Measurements from ENCODE around the gene TSEN2.

The TSEN2 gene

GRCh38 chr3:12484198-12484982, at the start of gene TSEN2:
TSS of gene TSEN2 (plus strand) at chr3:12484480. CDS start at chr3:12489801, 5,321 bp downstream.
- peak; percentile 47 for TF ChIP-seq CTCF (IDR thresholded peaks at IDR 0.05; ENCODE audit: low read depth, low read length, missing control alignments)
- Histone ChIP-seq H3K27ac (peak within 1 kb of the TSS; percentile 11), H3K27me3 (replicated peaks) (no peaks in the 10 kb centered on the region), H3K36me3 (replicated peaks) (no peaks in the 10 kb centered on the region), H3K4me3 (ENCODE audit: low read depth, low read length) (peak within 1 kb of the TSS; percentile 90)
- DNase-seq: peak; percentile 91
- in situ Hi-C loops (cut with HindIII; ENCODE audit: low pct_ligation_motif_present, low sequenced_read_pairs): no loop called here

GRCh38 chr3:12436514-12437220, 47.6 kb upstream of the TSEN2 start:
- in situ Hi-C loops (cut with HindIII; ENCODE audit: low pct_ligation_motif_present, low sequenced_read_pairs): no loop called here
- DNase-seq: peak; percentile 12

GRCh38 chr3:12437221-12437605, 47.1 kb upstream of the TSEN2 start:
- no peak for TF ChIP-seq CTCF (IDR thresholded peaks at IDR 0.05; ENCODE audit: low read depth, low read length, missing control alignments)
- Histone ChIP-seq H3K36me3 (replicated peaks) (no peaks in the 10 kb centered on the region), H3K27ac (no peak overlapping the region), H3K4me3 (ENCODE audit: low read depth, low read length) (no peak overlapping the region), H3K27me3 (replicated peaks) (no peaks in the 10 kb centered on the region)
- in situ Hi-C loops (cut with HindIII; ENCODE audit: low pct_ligation_motif_present, low sequenced_read_pairs): no loop called here
- no peak for DNase-seq

More at GRCh38 chr3:12436514-12437220, 47.6 kb upstream of the TSEN2 start:
- Histone ChIP-seq H3K27me3 (replicated peaks) (no peaks in the 10 kb centered on the region), H3K36me3 (replicated peaks) (no peaks in the 10 kb centered on the region), H3K27ac (no peak overlapping the region), H3K4me3 (ENCODE audit: low read depth, low read length) (no peak overlapping the region)
- no peak for TF ChIP-seq CTCF (IDR thresholded peaks at IDR 0.05; ENCODE audit: low read depth, low read length, missing control alignments)

DNA sequence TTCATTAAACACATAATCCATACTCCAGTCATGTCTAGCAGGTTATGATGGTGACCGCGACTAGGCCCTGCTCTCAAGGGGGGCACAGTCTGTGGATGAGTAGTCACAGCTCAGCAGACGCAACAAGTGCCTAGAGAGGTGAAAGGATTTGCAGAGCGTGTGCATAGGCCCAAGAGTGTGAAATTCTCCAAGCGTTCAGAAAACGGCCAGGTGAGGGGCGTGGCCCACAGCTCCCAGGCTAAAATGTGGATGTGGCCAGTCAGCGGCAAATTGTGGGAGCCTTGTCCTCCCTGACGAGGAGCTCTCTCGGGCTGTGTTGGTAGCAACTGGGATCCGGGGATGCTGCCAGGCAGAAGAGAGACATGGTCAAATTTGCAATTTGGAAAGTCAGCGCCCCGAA, 46.4 kb upstream of the TSEN2 start:
- Histone ChIP-seq H3K27ac (no peak overlapping the region), H3K4me3 (ENCODE audit: low read depth, low read length) (no peak overlapping the region), H3K36me3 (replicated peaks) (no peaks in the 10 kb centered on the region), H3K27me3 (replicated peaks) (no peaks in the 10 kb centered on the region)
- in situ Hi-C loops (cut with HindIII; ENCODE audit: low pct_ligation_motif_present, low sequenced_read_pairs): no loop called here
- DNase-seq: no peak
- no peak for TF ChIP-seq CTCF (IDR thresholded peaks at IDR 0.05; ENCODE audit: low read depth, low read length, missing control alignments)

DNA sequence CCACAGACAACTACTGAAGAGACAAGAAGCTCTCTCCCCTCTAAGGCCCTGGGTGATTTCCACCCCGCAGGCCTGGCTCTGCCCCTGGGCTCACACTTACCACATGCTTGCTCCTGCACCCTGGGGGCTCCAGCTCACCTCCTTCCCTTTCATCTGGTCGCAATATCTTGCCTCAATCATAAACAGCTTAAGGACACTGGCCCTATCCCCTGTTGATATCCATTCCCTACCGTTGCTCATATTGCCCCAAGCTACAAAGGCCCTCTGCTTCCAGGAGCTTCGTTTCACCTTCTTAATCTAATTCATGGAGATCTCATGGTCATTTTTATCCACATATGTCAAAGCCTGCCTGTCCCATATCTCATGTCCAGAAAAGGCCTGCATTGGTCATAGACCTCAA, 46.0 kb upstream of the TSEN2 start:
- H3K4me3 ChIP-seq (ENCODE audit: low read depth, low read length): no peak overlapping the region
- no peaks in the 10 kb centered on the region for H3K36me3 ChIP-seq (replicated peaks)
- in situ Hi-C loops (cut with HindIII; ENCODE audit: low pct_ligation_motif_present, low sequenced_read_pairs): no loop called here
- H3K27ac ChIP-seq: no peak overlapping the region
- no peaks in the 10 kb centered on the region for H3K27me3 ChIP-seq (replicated peaks)
- DNase-seq: no peak
- no peak for TF ChIP-seq CTCF (IDR thresholded peaks at IDR 0.05; ENCODE audit: low read depth, low read length, missing control alignments)

Measured in brain microvascular endothelial cell (primary cell).